ENCODE measurements around the gene CCDC107. TPM values are rescaled to one million over a fixed set of nuclear protein-coding genes. Genes with fewer than 3 reads are reported as not detected.

The CCDC107 gene
- total and polyA plus RNA-seq, 2 experiments from 2014 or later = 6.9 to 18.4 TPM

DNA sequence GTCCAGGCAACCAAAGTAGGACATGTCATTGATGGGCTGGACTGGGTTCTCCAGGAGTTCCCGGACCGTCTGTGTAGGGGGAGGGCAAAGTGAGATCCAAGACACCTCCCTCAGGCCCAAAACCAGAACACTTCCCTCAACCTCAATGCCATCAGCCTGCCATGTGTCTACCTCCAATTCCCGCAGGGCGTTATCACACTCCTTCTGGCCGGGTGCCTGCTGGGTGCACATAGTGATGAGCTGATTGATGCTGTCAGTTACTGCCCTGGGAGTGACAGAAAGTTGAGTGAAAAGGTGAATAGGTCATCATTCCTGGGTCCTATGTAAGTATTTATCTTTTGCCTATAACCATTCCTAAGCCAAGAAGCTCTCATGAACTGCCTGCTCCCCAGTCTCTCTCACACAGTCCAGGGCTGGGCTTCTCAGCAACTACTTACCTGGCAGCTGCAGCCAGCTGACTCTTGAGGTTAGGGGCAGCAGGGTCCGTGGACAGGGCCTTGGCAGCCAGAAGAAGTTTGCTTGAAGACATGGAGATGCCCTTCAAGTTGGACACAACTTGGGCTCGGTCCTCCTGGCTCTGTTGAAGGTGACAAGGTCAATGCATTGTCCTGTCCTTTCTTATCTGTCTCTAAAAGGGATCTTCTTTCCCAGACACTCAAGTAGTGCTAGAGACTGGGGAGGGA is 52.9 kb downstream of the CCDC107 start (continued):
- no peak for TF ChIP-seq ZNF114 (CRISPR knock-in tag; IDR thresholded peaks at IDR 0.05)

Small RNAs within 50 kb of the gene (microRNA-seq; reads per million reads assigned to microRNA genes)
- gene MIR6852 = not detected

Small RNAs within 50 kb of the gene (small RNA-seq; reads per million reads assigned to genes)
- gene RMRP (ENCODE audit: low replicate concordance) (not detected), gene RN7SL22P (ENCODE audit: low replicate concordance) (not detected)

Other genes with a start within 250 kb of the CCDC107 start
- 5.6 and 8.2 TPM in 2 replicates for gene RUSC2, start 168.2 kb upstream of the CCDC107 start, total RNA-seq (2014; rRNA removed; shearing (Covaris generic))
- 2.8 and 3.0 TPM in 2 replicates for gene RUSC2, start 168.2 kb upstream of the CCDC107 start, polyA plus RNA-seq (2016; fragmentation: Nextera tagmentation; extraction: Ambion mirVana)
- 8.2 and 10.7 TPM in 2 replicates for gene TESK1, start 53.0 kb upstream of the CCDC107 start, total RNA-seq (2014; rRNA removed; shearing (Covaris generic))
- gene TESK1, start 53.0 kb upstream of the CCDC107 start, polyA plus RNA-seq (2016; fragmentation: Nextera tagmentation; extraction: Ambion mirVana) = 6.8 and 7.3 TPM in 2 replicates
- gene CD72, start 39.9 kb upstream of the CCDC107 start, total RNA-seq (2014; rRNA removed; shearing (Covaris generic)) = 2.7 and 4.8 TPM in 2 replicates
- gene CD72, start 39.9 kb upstream of the CCDC107 start, polyA plus RNA-seq (2016; fragmentation: Nextera tagmentation; extraction: Ambion mirVana) = 4.6 and 4.7 TPM in 2 replicates
- gene SIT1, start 7.4 kb upstream of the CCDC107 start, total RNA-seq (2014; rRNA removed; shearing (Covaris generic)) = 14.7 and 16.4 TPM in 2 replicates
- gene SIT1, start 7.4 kb upstream of the CCDC107 start, polyA plus RNA-seq (2016; fragmentation: Nextera tagmentation; extraction: Ambion mirVana) = 13.2 TPM in 2 replicates
- gene RMRP, start 273 bp upstream of the CCDC107 start, total RNA-seq (2014; rRNA removed; shearing (Covaris generic)) = 8,626 and 33,360 TPM in 2 replicates
- 15.3 and 43.0 TPM in 2 replicates for gene RMRP, start 273 bp upstream of the CCDC107 start, polyA plus RNA-seq (2016; fragmentation: Nextera tagmentation; extraction: Ambion mirVana)
- gene ARHGEF39, start 6.9 kb downstream of the CCDC107 start, total RNA-seq (2014; rRNA removed; shearing (Covaris generic)) = 16.8 and 25.7 TPM in 2 replicates
- 25.2 and 31.0 TPM in 2 replicates for gene ARHGEF39, start 6.9 kb downstream of the CCDC107 start, polyA plus RNA-seq (2016; fragmentation: Nextera tagmentation; extraction: Ambion mirVana)
- gene CA9, start 15.6 kb downstream of the CCDC107 start, total RNA-seq (2014; rRNA removed; shearing (Covaris generic)) = not detected in 2 replicates
- 1.1 and 2.2 TPM in 2 replicates for gene CA9, start 15.6 kb downstream of the CCDC107 start, polyA plus RNA-seq (2016; fragmentation: Nextera tagmentation; extraction: Ambion mirVana)
- gene TPM2, start 31.6 kb downstream of the CCDC107 start, total RNA-seq (2014; rRNA removed; shearing (Covaris generic)) = 116 and 141 TPM in 2 replicates
- gene TPM2, start 31.6 kb downstream of the CCDC107 start, polyA plus RNA-seq (2016; fragmentation: Nextera tagmentation; extraction: Ambion mirVana) = 488 and 540 TPM in 2 replicates
- gene TLN1, start 73.9 kb downstream of the CCDC107 start, total RNA-seq (2014; rRNA removed; shearing (Covaris generic)) = 116 and 120 TPM in 2 replicates
- gene TLN1, start 73.9 kb downstream of the CCDC107 start, polyA plus RNA-seq (2016; fragmentation: Nextera tagmentation; extraction: Ambion mirVana) = 21.5 and 26.0 TPM in 2 replicates
- gene CREB3, start 74.4 kb downstream of the CCDC107 start, total RNA-seq (2014; rRNA removed; shearing (Covaris generic)) = 24.9 and 32.4 TPM in 2 replicates
- 19.2 and 20.3 TPM in 2 replicates for gene CREB3, start 74.4 kb downstream of the CCDC107 start, polyA plus RNA-seq (2016; fragmentation: Nextera tagmentation; extraction: Ambion mirVana)
- 80.1 and 80.2 TPM in 2 replicates for gene GBA2, start 90.9 kb downstream of the CCDC107 start, total RNA-seq (2014; rRNA removed; shearing (Covaris generic))
- gene GBA2, start 90.9 kb downstream of the CCDC107 start, polyA plus RNA-seq (2016; fragmentation: Nextera tagmentation; extraction: Ambion mirVana) = 32.1 and 32.8 TPM in 2 replicates
- 12.9 and 16.0 TPM in 2 replicates for gene RGP1, start 91.0 kb downstream of the CCDC107 start, total RNA-seq (2014; rRNA removed; shearing (Covaris generic))
- 2.7 and 2.8 TPM in 2 replicates for gene RGP1, start 91.0 kb downstream of the CCDC107 start, polyA plus RNA-seq (2016; fragmentation: Nextera tagmentation; extraction: Ambion mirVana)
- gene MSMP, start 96.0 kb downstream of the CCDC107 start, total RNA-seq (2014; rRNA removed; shearing (Covaris generic)) = not detected in 2 replicates
- gene MSMP, start 96.0 kb downstream of the CCDC107 start, polyA plus RNA-seq (2016; fragmentation: Nextera tagmentation; extraction: Ambion mirVana) = 0.57 and 0.81 TPM in 2 replicates
- gene NPR2, start 133.3 kb downstream of the CCDC107 start, total RNA-seq (2014; rRNA removed; shearing (Covaris generic)) = 7.6 and 14.4 TPM in 2 replicates
- gene NPR2, start 133.3 kb downstream of the CCDC107 start, polyA plus RNA-seq (2016; fragmentation: Nextera tagmentation; extraction: Ambion mirVana) = 9.0 and 9.8 TPM in 2 replicates
- 0.45 TPM in 1 of 2 replicates, not detected in the other for gene SPAG8, start 154.0 kb downstream of the CCDC107 start, total RNA-seq (2014; rRNA removed; shearing (Covaris generic))
- 0.17 and 0.45 TPM in 2 replicates for gene SPAG8, start 154.0 kb downstream of the CCDC107 start, polyA plus RNA-seq (2016; fragmentation: Nextera tagmentation; extraction: Ambion mirVana)
- 20.9 and 23.8 TPM in 2 replicates for gene HINT2, start 156.8 kb downstream of the CCDC107 start, total RNA-seq (2014; rRNA removed; shearing (Covaris generic))
- gene HINT2, start 156.8 kb downstream of the CCDC107 start, polyA plus RNA-seq (2016; fragmentation: Nextera tagmentation; extraction: Ambion mirVana) = 69.9 and 74.5 TPM in 2 replicates
- not detected in 2 replicates for gene FAM221B, start 170.4 kb downstream of the CCDC107 start, total RNA-seq (2014; rRNA removed; shearing (Covaris generic))
- gene FAM221B, start 170.4 kb downstream of the CCDC107 start, polyA plus RNA-seq (2016; fragmentation: Nextera tagmentation; extraction: Ambion mirVana) = 0.09 and 0.47 TPM in 2 replicates
- gene TMEM8B, start 170.9 kb downstream of the CCDC107 start, total RNA-seq (2014; rRNA removed; shearing (Covaris generic)) = 5.5 and 7.5 TPM in 2 replicates
- gene TMEM8B, start 170.9 kb downstream of the CCDC107 start, polyA plus RNA-seq (2016; fragmentation: Nextera tagmentation; extraction: Ambion mirVana) = 3.6 and 4.2 TPM in 2 replicates
- not detected in 2 replicates for gene OR13J1, start 212.1 kb downstream of the CCDC107 start, total RNA-seq (2014; rRNA removed; shearing (Covaris generic))
- 0.15 TPM in 1 of 2 replicates, not detected in the other for gene OR13J1, start 212.1 kb downstream of the CCDC107 start, polyA plus RNA-seq (2016; fragmentation: Nextera tagmentation; extraction: Ambion mirVana)
- not detected in 2 replicates for gene HRCT1, start 247.9 kb downstream of the CCDC107 start, total RNA-seq (2014; rRNA removed; shearing (Covaris generic))
- gene HRCT1, start 247.9 kb downstream of the CCDC107 start, polyA plus RNA-seq (2016; fragmentation: Nextera tagmentation; extraction: Ambion mirVana) = not detected in 2 replicates